Ovary (tissue), 3 donors: ENCODE data around the gene CCBE1.

Experiments
- CTCF ChIP-seq, 3 donors: fragments of 450-650 bp in 2 of 3; fragments of 200-600 bp in 1 of 3; IDR thresholded peaks; one replicate each; pipeline versions ENCODE4 v1.5.1 to v1.8.0; 2016 to 2022; ENCODE audit warnings: antibody characterized with exemption in 3 of 3, mild to moderate bottlenecking in 1 of 3
- EP300 ChIP-seq: sonication (generic); formaldehyde crosslinking; IDR thresholded peaks from one replicate; pipeline ENCODE4 v1.6.1; 2017; ENCODE audit warnings: antibody characterized with exemption
- POLR2A ChIP-seq: fragments of 450-650 bp; IDR thresholded peaks from one replicate; pipeline ENCODE4 v1.6.1; 2017; ENCODE audit warnings: antibody characterized with exemption, mild to moderate bottlenecking, moderate library complexity
- donor health status: DM: no; HTN: no; CAD: no.

- no peak for TF ChIP-seq CTCF (IDR thresholded peaks at IDR 0.05)
- no peak for TF ChIP-seq EP300
- TF ChIP-seq POLR2A: no peak
Observed at GRCh38 chr18:59736061-59736460, 38.8 kb upstream of the CCBE1 start.
